Measurements from ENCODE around the gene TRIM31.

DNA sequence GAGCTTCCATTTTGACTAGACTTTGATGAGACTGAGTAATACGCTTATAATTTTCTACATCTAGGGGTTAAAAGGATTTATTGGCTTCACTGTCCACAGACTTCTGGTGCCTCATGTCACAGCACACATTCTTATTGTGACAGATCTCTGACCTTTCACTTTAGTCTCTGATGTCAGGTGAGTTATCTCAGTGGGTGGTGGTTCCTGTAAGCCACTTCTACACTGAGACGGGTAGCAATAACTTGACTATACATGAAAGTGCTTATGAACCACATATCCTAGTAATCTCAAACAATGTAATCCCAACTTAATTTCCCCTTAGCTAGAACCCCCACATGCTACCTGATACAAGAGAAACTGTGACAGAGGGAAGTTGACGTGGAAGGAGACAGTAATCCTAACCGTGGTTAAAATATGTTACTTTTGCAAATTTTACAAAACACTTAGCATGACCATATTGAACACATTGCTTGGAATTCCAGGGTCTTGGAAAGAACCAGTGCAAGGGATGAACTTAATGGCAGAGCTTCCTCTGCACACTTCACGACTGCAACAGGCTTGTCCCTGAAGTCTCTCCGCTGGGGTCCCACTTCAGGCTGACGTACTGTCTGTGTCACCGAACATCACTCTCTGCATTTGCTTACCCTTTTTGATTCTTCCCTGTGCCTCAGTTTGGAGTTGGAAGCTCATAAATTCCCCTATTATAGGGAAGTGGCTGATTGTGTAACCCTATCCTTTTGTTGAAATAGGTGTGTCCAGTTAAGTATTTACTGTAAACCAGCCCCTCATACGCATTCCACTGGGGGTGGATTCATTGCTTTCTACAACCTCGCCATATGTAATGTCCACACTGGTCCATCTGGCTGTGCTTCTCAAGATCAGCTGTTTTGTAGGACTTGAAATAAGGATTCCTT lies 16.6 kb upstream of the TRIM31 start:
- TF ChIP-seq, protein P1, sequence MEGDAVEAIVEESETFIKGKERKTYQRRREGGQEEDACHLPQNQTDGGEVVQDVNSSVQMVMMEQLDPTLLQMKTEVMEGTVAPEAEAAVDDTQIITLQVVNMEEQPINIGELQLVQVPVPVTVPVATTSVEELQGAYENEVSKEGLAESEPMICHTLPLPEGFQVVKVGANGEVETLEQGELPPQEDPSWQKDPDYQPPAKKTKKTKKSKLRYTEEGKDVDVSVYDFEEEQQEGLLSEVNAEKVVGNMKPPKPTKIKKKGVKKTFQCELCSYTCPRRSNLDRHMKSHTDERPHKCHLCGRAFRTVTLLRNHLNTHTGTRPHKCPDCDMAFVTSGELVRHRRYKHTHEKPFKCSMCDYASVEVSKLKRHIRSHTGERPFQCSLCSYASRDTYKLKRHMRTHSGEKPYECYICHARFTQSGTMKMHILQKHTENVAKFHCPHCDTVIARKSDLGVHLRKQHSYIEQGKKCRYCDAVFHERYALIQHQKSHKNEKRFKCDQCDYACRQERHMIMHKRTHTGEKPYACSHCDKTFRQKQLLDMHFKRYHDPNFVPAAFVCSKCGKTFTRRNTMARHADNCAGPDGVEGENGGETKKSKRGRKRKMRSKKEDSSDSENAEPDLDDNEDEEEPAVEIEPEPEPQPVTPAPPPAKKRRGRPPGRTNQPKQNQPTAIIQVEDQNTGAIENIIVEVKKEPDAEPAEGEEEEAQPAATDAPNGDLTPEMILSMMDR (IDR thresholded peaks at IDR 0.05 in 8 of 11, conservative IDR thresholded peaks at IDR 0.05 in 3 of 11): no peak
- TF ChIP-seq POLR2AphosphoS5 (IDR thresholded peaks at IDR 0.05) (no peak), POLR2A (IDR thresholded peaks at IDR 0.05) (no peak)

Data from spleen (tissue), 7 donors.